HCT116 (cell line): Measurements from ENCODE around the gene DUSP3. TPM values are rescaled to one million over a fixed set of nuclear protein-coding genes. Genes with fewer than 3 reads are reported as not detected.

Experiments used
- ATAC-seq: fragments of 200-7000 bp; cut with Tn5 transposase; 2 replicates; pipeline ENCODE4 v1.9.1; 2020; ENCODE audit warnings: mild to moderate bottlenecking, moderate library complexity
- BruUV-seq: library from RNA; stranded (reverse); fragments of 400-500 nt; replicated peaks from 2 replicates; lab custom pipeline; 2021; lab: Mats Ljungman, UMichigan
- CTCF ChIA-PET: fragments of 300-600 bp; sonication (Branson Sonifier 250); formaldehyde crosslinking; loops from one replicate; lab custom pipeline; 2021; ENCODE audit warnings: antibody characterized with exemption; lab: Charles Lee
- POLR2A ChIA-PET: fragments of 300-600, 350-600 bp; sonication (Branson Sonifier 250); formaldehyde crosslinking; loops from one replicate; lab custom pipeline; 2021; ENCODE audit warnings: antibody characterized with exemption; lab: Charles Lee
- RAD21 ChIA-PET, 2 experiments: fragments of 300-600 bp; sonication (Branson Sonifier 250); formaldehyde crosslinking; loops; one replicate each; lab custom pipeline; 2023; ENCODE audit warnings: low total read pairs in 2 of 2; ENCODE audit not compliant: uncharacterized antibody in 2 of 2, unreplicated experiment in 2 of 2, low non-redundant PET in 1 of 2; lab: Charles Lee
- DNase-seq: peaks from one replicate; pipeline ENCODE4 v3.0.0-alpha.2; 2010; ENCODE audit warnings: low read depth, low spot score
- H2AFZ ChIP-seq: fragments of 200-600 bp; shearing (Covaris generic), sonication (generic); 2 replicates; pipeline ENCODE4 v1.6.1; 2017; ENCODE audit warnings: low read depth, mixed run types, mixed read lengths, antibody characterized with exemption, low read length; ENCODE audit not compliant: poor library complexity, severe bottlenecking
- H3K27ac ChIP-seq: 2 replicates; pipeline ENCODE4 v1.5.1; 2012; ENCODE audit warnings: low read depth, low read length
- H3K27me3 ChIP-seq: fragments of 200-600 bp; sonication (generic); 2 replicates; pipeline ENCODE4 v1.6.1; 2016; ENCODE audit warnings: mixed run types, low read length, mixed read lengths; ENCODE audit not compliant: insufficient read depth
- H3K36me3 ChIP-seq, 2 experiments: fragments of 200-500 bp in 1 of 2; fragments of 200-600 bp in 1 of 2; sonication (Bioruptor generic) in 1 of 2; sonication (generic) in 1 of 2; 2 replicates each; pipeline versions ENCODE4 v1.5.1 to v1.6.1; 2014 to 2016; ENCODE audit warnings: low read length in 2 of 2, inconsistent platforms in 1 of 2, mixed read lengths in 1 of 2, mixed run types in 1 of 2; ENCODE audit not compliant: insufficient read depth in 2 of 2, control insufficient read depth in 1 of 2
- H3K4me1 ChIP-seq, 2 experiments: fragments of 200-600 bp in 1 of 2; sonication (generic) in 1 of 2; 2 replicates each; pipeline versions ENCODE4 v1.5.1 to v1.6.1; 2012 to 2017; ENCODE audit warnings: low read length in 2 of 2, inconsistent platforms in 1 of 2, mild to moderate bottlenecking in 1 of 2, mixed read lengths in 1 of 2, mixed run types in 1 of 2, moderate library complexity in 1 of 2; ENCODE audit not compliant: insufficient read depth in 2 of 2, control insufficient read depth in 1 of 2
- H3K4me2 ChIP-seq: fragments of 200-600 bp; sonication (generic); 2 replicates; pipeline ENCODE4 v1.6.1; 2017; ENCODE audit warnings: mixed run types, low read length, mixed read lengths
- H3K4me3 ChIP-seq, 2 experiments: fragments of 200-600 bp in 1 of 2; sonication (generic) in 1 of 2; replicated peaks in 1 of 2; 2 replicates each; pipeline ENCODE4 v1.5.1; 2011 to 2016; ENCODE audit warnings: low read length in 2 of 2, control low read depth in 1 of 2, low read depth in 1 of 2, mild to moderate bottlenecking in 1 of 2, mixed read lengths in 1 of 2, mixed run types in 1 of 2
- H3K79me2 ChIP-seq: fragments of 200-600 bp; sonication (generic); 2 replicates; pipeline ENCODE4 v1.6.1; 2017; ENCODE audit warnings: mild to moderate bottlenecking, mixed run types, low read length, moderate library complexity, mixed read lengths; ENCODE audit not compliant: insufficient read depth
- H3K9ac ChIP-seq: fragments of 200-600 bp; sonication (generic); 2 replicates; pipeline ENCODE4 v1.6.1; 2016; ENCODE audit warnings: low read length, mixed read lengths
- H3K9me2 ChIP-seq: fragments of 200-600 bp; sonication (generic), shearing (Covaris generic); 2 replicates; pipeline ENCODE4 v1.6.1; 2017; ENCODE audit warnings: mixed run types, mild to moderate bottlenecking, moderate library complexity; ENCODE audit not compliant: insufficient read depth
- H3K9me3 ChIP-seq, 2 experiments: fragments of 200-500 bp in 1 of 2; fragments of 200-600 bp in 1 of 2; sonication (Bioruptor generic) in 1 of 2; sonication (generic) in 1 of 2; 2 replicates each; pipeline ENCODE4 v1.6.1; 2014 to 2017; ENCODE audit warnings: low read length in 2 of 2, mixed read lengths in 2 of 2, inconsistent platforms in 1 of 2, low read depth in 1 of 2, mild to moderate bottlenecking in 1 of 2, mixed run types in 1 of 2, moderate library complexity in 1 of 2; ENCODE audit not compliant: control insufficient read depth in 1 of 2, insufficient read depth in 1 of 2
- H4K20me1 ChIP-seq: fragments of 200-600 bp; sonication (generic), shearing (Covaris generic); 2 replicates; pipeline ENCODE4 v1.6.1; 2017; ENCODE audit warnings: mixed run types, mild to moderate bottlenecking, moderate library complexity; ENCODE audit not compliant: insufficient read depth
- ATF3 ChIP-seq: IDR thresholded peaks from 2 replicates; pipeline ENCODE4 v1.6.1; 2012
- CBX3 ChIP-seq: IDR thresholded peaks from 2 replicates; pipeline ENCODE4 v1.6.1; 2012; ENCODE audit warnings: low read depth
- CEBPB ChIP-seq: IDR thresholded peaks from 2 replicates; pipeline ENCODE4 v1.6.1; 2012; ENCODE audit warnings: low read depth
- CTCF ChIP-seq, 3 experiments: fragments of 200-600 bp in 1 of 3; sonication (generic) in 1 of 3; IDR thresholded peaks in 2 of 3; conservative IDR thresholded peaks in 1 of 3; 2 replicates each; pipeline ENCODE4 v1.5.1; 2012 to 2017; ENCODE audit warnings: low read depth in 2 of 3, low read length in 2 of 3, antibody characterized with exemption in 1 of 3, borderline replicate concordance in 1 of 3, control low read depth in 1 of 3, mild to moderate bottlenecking in 1 of 3, mixed read lengths in 1 of 3, mixed run types in 1 of 3, moderate library complexity in 1 of 3; ENCODE audit not compliant: insufficient read depth in 1 of 3
- EGR1 ChIP-seq: IDR thresholded peaks from 2 replicates; pipeline ENCODE4 v1.6.1; 2012; ENCODE audit warnings: low read depth
- ELF1 ChIP-seq: IDR thresholded peaks from 2 replicates; pipeline ENCODE4 v1.6.1; 2012; ENCODE audit warnings: low read depth, borderline replicate concordance
- EZH2 ChIP-seq: fragments of 200-600 bp; sonication (generic); IDR thresholded peaks from 2 replicates; pipeline ENCODE4 v1.6.1; 2017; ENCODE audit warnings: antibody characterized with exemption, mixed run types
- EZH2phosphoT487 ChIP-seq: fragments of 200-600 bp; IDR thresholded peaks from 2 replicates; pipeline ENCODE4 v1.6.1; 2018; ENCODE audit warnings: antibody characterized with exemption, borderline replicate concordance
- FOSL1 ChIP-seq: IDR thresholded peaks from 2 replicates; pipeline ENCODE4 v1.6.1; 2012; ENCODE audit warnings: low read depth
- POLR2A ChIP-seq: IDR thresholded peaks from 2 replicates; pipeline ENCODE4 v1.7.0; 2011; ENCODE audit warnings: borderline replicate concordance; ENCODE audit not compliant: insufficient read depth, insufficient read length; ENCODE audit errors: extremely low read depth
- RAD21 ChIP-seq: IDR thresholded peaks from 2 replicates; pipeline ENCODE4 v1.6.1; 2012; ENCODE audit warnings: low read depth, mild to moderate bottlenecking
- REST ChIP-seq: IDR thresholded peaks from 2 replicates; pipeline ENCODE4 v1.6.1; 2012; ENCODE audit warnings: low read depth
- SP1 ChIP-seq: IDR thresholded peaks from 2 replicates; pipeline ENCODE4 v1.6.1; 2012; ENCODE audit warnings: low read depth
- SRF ChIP-seq: IDR thresholded peaks from 2 replicates; pipeline ENCODE4 v1.6.1; 2012; ENCODE audit warnings: low read depth
- YY1 ChIP-seq: IDR thresholded peaks from 2 replicates; pipeline ENCODE4 v1.6.1; 2011; ENCODE audit warnings: low read length, low read depth, moderate library complexity, mild to moderate bottlenecking; ENCODE audit not compliant: insufficient replicate concordance; ENCODE audit errors: extremely low read depth
- ZBTB33 ChIP-seq: IDR thresholded peaks from 2 replicates; pipeline ENCODE4 v1.6.1; 2011; ENCODE audit warnings: mild to moderate bottlenecking, low read length, moderate library complexity; ENCODE audit not compliant: insufficient replicate concordance; ENCODE audit errors: extremely low read depth
- ZNF274 ChIP-seq: fragments of 200-500 bp; sonication (Bioruptor generic); IDR thresholded peaks from 2 replicates; pipeline ENCODE4 v1.6.1; 2014; ENCODE audit warnings: mild to moderate bottlenecking, low read depth, low read length, inconsistent platforms
- intact Hi-C: fragments of 100-400 bp; cut with micrococcal nuclease; formaldehyde crosslinking; loops from 2 replicates; pipeline ENCODE4 v1.10.0; 2022
- total RNA-seq: library from RNA; stranded (reverse); gene quantifications from one replicate; pipeline ENCODE4 v1.2.1, GENCODE V29; 2021; ENCODE audit not compliant: unreplicated experiment

Gene DUSP3
- total RNA-seq, 1 experiment from 2014 or later, result 29.6 TPM

GRCh38 chr17:43816336-43817320, 37.9 kb upstream of the DUSP3 start:
- Histone ChIP-seq H2AFZ (no peak overlapping the region), H3K27ac (no peak overlapping the region), H3K4me3 (no peak overlapping the region), H4K20me1 (no peaks in the 10 kb centered on the region), H3K4me2 (no peak overlapping the region), H3K9ac (no peak overlapping the region), H3K4me1 (peaks cover 0 to 9% of the 10 kb centered on the region in 2 experiments; a peak in 1 of 4 replicates), H3K79me2 (no peaks in the 10 kb centered on the region), H3K9me2 (no peaks in the 10 kb centered on the region), H3K27me3 (no peaks in the 10 kb centered on the region), H3K9me3 (no peaks in the 10 kb centered on the region), H3K36me3 (peaks cover 4 to 20% of the 10 kb centered on the region in 2 experiments; a peak in 3 of 4 replicates)
- ChIA-PET CTCF (no interaction called here), POLR2A (no interaction called here), RAD21 (no interaction called here)
- BruUV-seq, result no TSS peak
- DNase-seq (no peak), ATAC-seq (no peak)
- intact Hi-C loops, result no loop called here
- no peak for TF ChIP-seq ELF1
- no peak for TF ChIP-seq ZBTB33
- TF ChIP-seq YY1, result no peak
- TF ChIP-seq FOSL1, result no peak
- TF ChIP-seq EZH2phosphoT487, result no peak
- no peak for TF ChIP-seq EGR1
- TF ChIP-seq REST, result no peak
- no peak for TF ChIP-seq EZH2
- TF ChIP-seq SRF, result no peak
- no peak for TF ChIP-seq ATF3
- TF ChIP-seq POLR2A, result no peak
- TF ChIP-seq CTCF (IDR thresholded peaks at IDR 0.05 in 2 of 3, conservative IDR thresholded peaks at IDR 0.05 in 1 of 3; ENCODE audit: borderline replicate concordance in 1 of 3, insufficient read depth in 1 of 3, low read depth in 2 of 3, low read length in 2 of 3), result no peak
- no peak for TF ChIP-seq ZNF274
- no peak for TF ChIP-seq RAD21
- TF ChIP-seq CBX3, result no peak
- TF ChIP-seq SP1, result no peak
- TF ChIP-seq CEBPB, result no peak
